Stimulated activated CD8-positive, alpha-beta memory T cell treated with anti-CD3 and anti-CD28 coated beads, Interleukin-7, amount 100 ng/mL, for 48 hours (primary cell): ENCODE data around the gene RPAIN.

Source experiments
- DNase-seq, 2 donors: peaks; one replicate each; pipeline ENCODE4 v3.0.0-alpha.2; 2020; ENCODE audit warnings: low read depth in 1 of 2; ENCODE audit errors: extremely low read depth in 1 of 2

The RPAIN gene

DNA sequence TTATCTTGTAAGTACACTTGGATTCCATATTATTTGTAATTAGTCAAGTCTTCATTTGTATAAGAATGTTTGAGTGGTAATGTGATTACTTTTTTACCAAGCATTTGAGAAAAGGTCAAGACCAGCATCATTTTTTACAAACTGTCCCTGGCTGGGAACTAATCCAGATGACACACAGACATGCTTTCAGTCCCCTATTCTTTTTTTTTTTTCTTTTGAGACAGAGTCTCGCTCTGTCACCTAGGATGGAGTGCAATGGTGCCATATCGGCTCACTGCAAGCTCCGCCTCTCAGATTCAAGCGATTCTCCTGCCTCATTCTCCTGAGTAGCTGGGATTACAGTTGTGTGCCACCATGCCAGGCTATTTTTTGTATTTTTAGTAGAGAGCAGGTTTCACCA, 61.5 kb downstream of the RPAIN start:
- DNase-seq, result no peak
